OCI-LY7 (cell line): ENCODE measurements around the gene TMEM238L.

Source experiments
- CTCF ChIP-seq: fragments of 200-600 bp; sonication (generic); conservative IDR thresholded peaks from 2 replicates; pipeline ENCODE4 v1.5.1; 2014; ENCODE audit warnings: mild to moderate bottlenecking, antibody characterized with exemption, low read length, moderate library complexity, mixed read lengths
- EZH2phosphoT487 ChIP-seq: fragments of 200-600 bp; sonication (generic); IDR thresholded peaks from 2 replicates; pipeline ENCODE4 v1.6.1; 2018; ENCODE audit warnings: low read depth, borderline replicate concordance, mild to moderate bottlenecking, mixed run types, antibody characterized with exemption, low read length, moderate library complexity, mixed read lengths

- TF ChIP-seq CTCF (no peak), EZH2phosphoT487 (no peak)
Observed at GRCh38 chr17:10761281-10761680, 42.6 kb downstream of the TMEM238L start.
